Chondrocyte (in vitro differentiated cells): ENCODE data around the gene GSTP1. TPM values are rescaled to one million over a fixed set of nuclear protein-coding genes. Genes with fewer than 3 reads are reported as not detected.
"Not testable (repeated sequence)": the region's sequence is repeated elsewhere in the genome, so short reads cannot be mapped to it uniquely, and the experiment has no call there.

ENCODE experiments used
- DNase-seq: peaks from one replicate; pipeline ENCODE4 v3.0.0; 2021; ENCODE audit warnings: mixed read lengths, low spot score
- H3K27ac Mint-ChIP-seq: one replicate; pipeline ENCODE4 v1.8.0; 2021; ENCODE audit warnings: mild to moderate bottlenecking, moderate library complexity, mixed read lengths; ENCODE audit not compliant: unreplicated experiment
- H3K27me3 Mint-ChIP-seq: 2 replicates; pipeline ENCODE4 v1.8.0; 2021; ENCODE audit warnings: low read depth, mixed read lengths
- H3K36me3 Mint-ChIP-seq: 2 replicates; pipeline ENCODE4 v1.8.0; 2021; ENCODE audit warnings: low read depth, mixed read lengths
- H3K4me1 Mint-ChIP-seq: 2 replicates; pipeline ENCODE4 v1.8.0; 2021; ENCODE audit warnings: low read depth, mild to moderate bottlenecking, mixed read lengths
- H3K4me3 Mint-ChIP-seq: one replicate; pipeline ENCODE4 v1.8.0; 2021; ENCODE audit warnings: mild to moderate bottlenecking, moderate library complexity, mixed read lengths; ENCODE audit not compliant: unreplicated experiment
- H3K9me3 Mint-ChIP-seq: 2 replicates; pipeline ENCODE4 v1.8.0; 2021; ENCODE audit warnings: low read depth, mixed read lengths
- CTCF ChIP-seq: fragments of 200-600 bp; sonication (generic); IDR thresholded peaks from 2 replicates; pipeline ENCODE4 v1.5.0; 2021; ENCODE audit warnings: antibody characterized with exemption, mild to moderate bottlenecking, moderate library complexity
- total RNA-seq: library from RNA; stranded (reverse); gene quantifications from 3 replicates; pipeline ENCODE4 v1.2.1, GENCODE V29; 2021

GSTP1 gene
- total RNA-seq, 1 donor from 2014 or later: 644 TPM

DNA sequence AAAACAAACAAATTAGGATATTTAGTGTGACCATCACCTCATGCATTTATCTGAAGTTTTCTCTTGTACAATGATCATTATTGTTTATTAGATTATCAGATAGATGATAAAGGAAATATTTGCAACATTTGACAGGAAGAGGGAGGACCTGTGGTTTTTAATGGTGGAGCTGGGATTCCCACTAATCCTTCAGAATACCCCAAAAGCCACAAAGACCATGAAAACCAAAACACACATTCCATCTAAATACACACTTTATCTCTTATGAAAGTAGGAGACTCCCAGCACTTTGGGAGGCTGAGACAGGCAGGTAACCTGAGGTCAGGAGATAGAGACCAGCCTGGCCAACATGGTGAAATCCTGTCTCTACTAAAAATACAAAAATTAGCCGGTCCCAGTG, 15.5 kb downstream of the GSTP1 start:
- no peak overlapping the region for H3K4me3 Mint-ChIP-seq
- H3K36me3 Mint-ChIP-seq: no peaks in the 10 kb centered on the region
- no peak overlapping the region for H3K27ac Mint-ChIP-seq
- no peak for TF ChIP-seq CTCF
- peaks cover 3% of the 10 kb centered on the region for H3K27me3 Mint-ChIP-seq
- no peak for DNase-seq
- peaks cover 7% of the 10 kb centered on the region for H3K9me3 Mint-ChIP-seq
- H3K4me1 Mint-ChIP-seq: no peaks in the 10 kb centered on the region

- H3K9me3 Mint-ChIP-seq: peaks cover 7% of the 10 kb centered on the region
- H3K27me3 Mint-ChIP-seq: peaks cover 8% of the 10 kb centered on the region
- no peak overlapping the region for H3K27ac Mint-ChIP-seq
- no peaks in the 10 kb centered on the region for H3K4me1 Mint-ChIP-seq
- H3K4me3 Mint-ChIP-seq: no peak overlapping the region
- TF ChIP-seq CTCF: no peak
- H3K36me3 Mint-ChIP-seq: no peaks in the 10 kb centered on the region
- DNase-seq: no peak
Observed at GRCh38 chr11:67600324-67601029, 16.9 kb downstream of the GSTP1 start.

DNA sequence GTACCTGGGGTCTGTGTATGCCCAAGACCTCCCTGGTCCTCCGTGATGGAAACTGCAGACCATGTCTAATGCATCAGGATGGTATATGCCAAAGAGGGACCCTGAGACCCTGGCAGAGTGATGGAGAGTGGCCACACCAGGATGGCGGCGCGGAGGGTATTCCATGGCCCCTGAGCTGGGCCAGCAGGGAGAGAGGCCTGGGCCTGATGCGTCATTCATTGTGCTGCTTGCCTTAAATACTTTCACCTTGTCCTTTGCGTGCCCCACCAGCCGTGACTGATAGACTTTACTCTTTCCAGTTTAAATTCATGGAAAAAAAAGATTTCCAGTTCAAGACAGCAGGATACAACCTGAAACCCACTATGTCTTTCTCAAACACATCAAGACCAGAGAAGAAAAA, 17.5 kb downstream of the GSTP1 start:
- no peak for DNase-seq
- Mint-ChIP-seq H3K4me3 (no peak overlapping the region), H3K27ac (no peak overlapping the region), H3K4me1 (no peaks in the 10 kb centered on the region), H3K36me3 (no peaks in the 10 kb centered on the region), H3K27me3 (peaks cover 8% of the 10 kb centered on the region), H3K9me3 (peaks cover 7% of the 10 kb centered on the region)
- TF ChIP-seq CTCF: no peak

GRCh38 chr11:67604119-67604518, 20.5 kb downstream of the GSTP1 start:
- not testable (repeated sequence) for H3K27me3 Mint-ChIP-seq, H3K9me3 Mint-ChIP-seq, H3K4me1 Mint-ChIP-seq, H3K27ac Mint-ChIP-seq, H3K4me3 Mint-ChIP-seq, DNase-seq, H3K36me3 Mint-ChIP-seq

DNA sequence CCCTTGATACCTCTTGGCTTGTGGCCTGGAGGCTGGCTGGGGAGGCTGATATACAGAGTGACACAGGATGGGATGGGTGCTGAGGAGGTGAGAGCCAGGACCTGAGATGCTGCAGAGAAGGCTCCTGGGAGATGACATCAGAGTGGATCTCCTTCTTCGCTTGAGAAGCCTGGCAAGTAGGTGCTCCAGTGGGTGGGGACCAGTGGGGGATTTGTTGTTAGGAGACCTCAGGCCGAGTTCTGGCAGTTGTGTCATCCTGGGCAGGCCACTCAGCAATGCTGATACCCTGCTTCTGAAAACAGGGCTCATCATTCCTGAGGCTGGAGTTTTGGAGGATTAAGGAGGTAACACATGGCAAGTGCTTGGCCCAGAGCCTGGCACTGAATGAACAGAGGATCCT, 21.2 kb downstream of the GSTP1 start:
- no peak for TF ChIP-seq CTCF
- H3K4me3 Mint-ChIP-seq: no peak overlapping the region
- H3K27ac Mint-ChIP-seq: no peak overlapping the region
- no peaks in the 10 kb centered on the region for H3K36me3 Mint-ChIP-seq
- H3K4me1 Mint-ChIP-seq: peaks cover 8% of the 10 kb centered on the region
- H3K27me3 Mint-ChIP-seq: peaks cover 6% of the 10 kb centered on the region
- DNase-seq: no peak
- H3K9me3 Mint-ChIP-seq: peaks cover 4% of the 10 kb centered on the region
